H1 (cell line): ENCODE data around the gene ARID1B.

Source experiments
- ATF3 ChIP-seq: IDR thresholded peaks from 2 replicates; pipeline ENCODE4 v1.6.1; 2011; ENCODE audit warnings: low read depth, mild to moderate bottlenecking, low read length; ENCODE audit not compliant: insufficient read depth
- CTCF ChIP-seq, 3 experiments: IDR thresholded peaks; 1 replicate in 2 of 3; 2 replicates in 1 of 3; pipeline versions ENCODE4 v1.5.1 to v1.6.1; 2011; ENCODE audit warnings: low read length in 3 of 3, mild to moderate bottlenecking in 3 of 3, inconsistent platforms in 2 of 3, low read depth in 1 of 3, moderate library complexity in 1 of 3; ENCODE audit not compliant: insufficient read depth in 1 of 3; ENCODE audit errors: control extremely low read depth in 1 of 3
- POLR2AphosphoS5 ChIP-seq: IDR thresholded peaks from 2 replicates; pipeline ENCODE4 v1.6.1; 2011; ENCODE audit warnings: low read depth, low read length
- POU5F1 ChIP-seq: IDR thresholded peaks from 2 replicates; pipeline ENCODE4 v1.6.1; 2011; ENCODE audit warnings: low read depth, mild to moderate bottlenecking, low read length, moderate library complexity
- SUZ12 ChIP-seq: fragments of 200-600 bp; sonication (generic); IDR thresholded peaks from 2 replicates; pipeline ENCODE4 v1.6.1; 2012; ENCODE audit warnings: mild to moderate bottlenecking, inconsistent platforms, low read length, moderate library complexity, mixed read lengths
- TAF1 ChIP-seq: IDR thresholded peaks from 2 replicates; pipeline ENCODE4 v1.6.1; 2011; ENCODE audit warnings: mild to moderate bottlenecking, low read depth, low read length
- YY1 ChIP-seq: IDR thresholded peaks from 2 replicates; pipeline ENCODE4 v1.6.1; 2011; ENCODE audit warnings: low read depth, mild to moderate bottlenecking, low read length

- TF ChIP-seq CTCF (IDR thresholded peaks at IDR 0.05; ENCODE audit: control extremely low read depth in 1 of 3, insufficient read depth in 1 of 3, low read depth in 1 of 3, low read length in 3 of 3): no peak
- no peak for TF ChIP-seq ATF3
- no peak for TF ChIP-seq POLR2AphosphoS5
- TF ChIP-seq SUZ12: no peak
- no peak for TF ChIP-seq YY1
- no peak for TF ChIP-seq POU5F1
- TF ChIP-seq TAF1: no peak
These were observed 216.5 kb downstream of the ARID1B start for GRCh38 chr6:156993713-156994112.
